Naive thymus-derived CD4-positive, alpha-beta T cell (primary cell): ENCODE results near the gene BAZ1B. TPM values are rescaled to one million over a fixed set of nuclear protein-coding genes. Genes with fewer than 3 reads are reported as not detected.
"Not testable (repeated sequence)": the region's sequence is repeated elsewhere in the genome, so short reads cannot be mapped to it uniquely, and the experiment has no call there.

Experiments
- ATAC-seq: fragments of 150-1000 bp; cut with Tn5 transposase; 2 replicates; pipeline ENCODE4 v1.10.0; 2021; ENCODE audit warnings: mild to moderate bottlenecking, moderate library complexity
- CTCF ChIA-PET: fragments of 350-600 bp; sonication (Branson Sonifier 250); formaldehyde crosslinking; loops from one replicate; lab custom pipeline; 2021; ENCODE audit warnings: antibody characterized with exemption; lab: Charles Lee
- POLR2A ChIA-PET: fragments of 350-600 bp; sonication (Branson Sonifier 250); formaldehyde crosslinking; loops from one replicate; lab custom pipeline; 2021; ENCODE audit warnings: antibody characterized with exemption, inconsistent platforms; lab: Charles Lee
- DNase-seq, 9 donors: peaks; one replicate each; pipeline versions ENCODE4 v3.0.0 to v3.0.0-alpha.2; 2020 to 2022; ENCODE audit warnings: mixed read lengths in 1 of 9
- H3K27ac ChIP-seq: one replicate; pipeline ENCODE4 v1.7.0; 2013; ENCODE audit warnings: mild to moderate bottlenecking, low read depth, low read length, moderate library complexity
- H3K27me3 ChIP-seq, 2 donors: one replicate each; pipeline ENCODE4 v1.7.0; 2013; ENCODE audit warnings: low read length in 2 of 2, mild to moderate bottlenecking in 2 of 2, moderate library complexity in 2 of 2; ENCODE audit not compliant: control insufficient read depth in 2 of 2, insufficient read depth in 2 of 2
- H3K36me3 ChIP-seq, 3 experiments: 1 replicate in 2 of 3; 2 replicates in 1 of 3; pipeline ENCODE4 v1.7.0; 2013; ENCODE audit warnings: low read length in 3 of 3, mild to moderate bottlenecking in 3 of 3, moderate library complexity in 1 of 3; ENCODE audit not compliant: insufficient read depth in 3 of 3, control insufficient read depth in 2 of 3
- H3K4me1 ChIP-seq, 2 donors: one replicate each; pipeline ENCODE4 v1.7.0; 2013; ENCODE audit warnings: low read length in 2 of 2, mild to moderate bottlenecking in 2 of 2, moderate library complexity in 1 of 2; ENCODE audit not compliant: control insufficient read depth in 2 of 2, insufficient read depth in 2 of 2
- H3K4me3 ChIP-seq: 2 replicates; pipeline ENCODE4 v1.7.0; 2013; ENCODE audit warnings: mild to moderate bottlenecking, low read length
- H3K9me3 ChIP-seq, 3 experiments: 1 replicate in 2 of 3; 2 replicates in 1 of 3; pipeline ENCODE4 v1.7.0; 2013; ENCODE audit warnings: low read length in 3 of 3; ENCODE audit not compliant: control insufficient read depth in 2 of 3
- H3K27ac Mint-ChIP-seq, 9 donors: one replicate each; pipeline ENCODE4 v1.8.0; 2020 to 2022; ENCODE audit warnings: mixed read lengths in 9 of 9, mild to moderate bottlenecking in 8 of 9, moderate library complexity in 5 of 9, inconsistent platforms in 2 of 9
- H3K27me3 Mint-ChIP-seq, 5 donors: one replicate each; pipeline ENCODE4 v1.8.0; 2021 to 2022; ENCODE audit warnings: mixed read lengths in 5 of 5, mild to moderate bottlenecking in 1 of 5
- H3K36me3 Mint-ChIP-seq, 5 donors: one replicate each; pipeline ENCODE4 v1.8.0; 2020 to 2022; ENCODE audit warnings: mixed read lengths in 5 of 5, mild to moderate bottlenecking in 3 of 5, inconsistent platforms in 1 of 5
- H3K4me1 Mint-ChIP-seq, 7 donors: one replicate each; pipeline ENCODE4 v1.8.0; 2020 to 2022; ENCODE audit warnings: mixed read lengths in 7 of 7, mild to moderate bottlenecking in 3 of 7, inconsistent platforms in 1 of 7
- H3K4me3 Mint-ChIP-seq, 10 donors: one replicate each; pipeline ENCODE4 v1.8.0; 2020 to 2022; ENCODE audit warnings: mild to moderate bottlenecking in 10 of 10, mixed read lengths in 10 of 10, moderate library complexity in 6 of 10, inconsistent platforms in 2 of 10
- H3K9me3 Mint-ChIP-seq, 11 donors: one replicate each; pipeline ENCODE4 v1.8.0; 2020 to 2022; ENCODE audit warnings: mixed read lengths in 11 of 11, mild to moderate bottlenecking in 4 of 11, inconsistent platforms in 1 of 11, moderate library complexity in 1 of 11
- intact Hi-C, 2 donors: fragments of 100-400 bp; cut with micrococcal nuclease; formaldehyde crosslinking; loops; one replicate each; pipeline ENCODE4 v1.15.1; 2023
- polyA plus RNA-seq, 2 donors: library from polyadenylated mRNA; unstranded; fragments of 300-500 nt; fragmentation: Illumina TruSeq; gene quantifications; one replicate each; pipeline ENCODE4 v1.2.3, GENCODE V29; 2021
- total RNA-seq, 6 experiments: library from RNA in 5 of 6; stranded (reverse) in 5 of 6; gene quantifications; 1 replicate in 5 of 6; 2 replicates in 1 of 6; pipeline ENCODE4 v1.2.3 and lab custom pipeline; 2021 to 2026

BAZ1B gene
- total and polyA plus RNA-seq, 7 experiments from 2014 or later: 14.7 to 90.3 (median 47.1) TPM

GRCh38 chr7:73549176-73549575 lies 27.1 kb upstream of the BAZ1B start:
- peaks cover 21 to 58% (median 37%) of the 10 kb centered on the region in 7 donors for H3K4me1 Mint-ChIP-seq
- ATAC-seq: no peak
- H3K36me3 ChIP-seq: peaks cover 0 to 53% (median 7%) of the 10 kb centered on the region in 3 experiments
- DNase-seq: no peak
- intact Hi-C loops: no loop called here
- peaks cover 5 to 21% (median 14%) of the 10 kb centered on the region in 5 donors for H3K36me3 Mint-ChIP-seq
- H3K4me3 ChIP-seq: no peak overlapping the region
- no peaks in the 10 kb centered on the region for H3K9me3 Mint-ChIP-seq
- no peaks in the 10 kb centered on the region for H3K9me3 ChIP-seq
- no peak overlapping the region for H3K27ac ChIP-seq
- no peaks in the 10 kb centered on the region for H3K27me3 ChIP-seq
- CTCF ChIA-PET: interaction anchor here (0.6 kb wide), 1 partner anchor 447 kb away, joined by 4 read pairs; no protein-coding TSS in a partner anchor
- no peaks in the 10 kb centered on the region for H3K27me3 Mint-ChIP-seq
- H3K4me1 ChIP-seq: peaks cover 0 to 6% of the 10 kb centered on the region in 2 donors
- H3K27ac Mint-ChIP-seq: peak overlapping the region in 5 of 9 donors; percentile 15 to 85 (median 33)
- POLR2A ChIA-PET: interaction anchor here (0.6 to 0.7 kb wide), 3 partner anchors 24 to 26 kb away, joined by 3 to 4 read pairs (median 3); no protein-coding TSS in a partner anchor
- H3K4me3 Mint-ChIP-seq: peak overlapping the region in 2 of 10 donors; percentile 15 to 36

DNA sequence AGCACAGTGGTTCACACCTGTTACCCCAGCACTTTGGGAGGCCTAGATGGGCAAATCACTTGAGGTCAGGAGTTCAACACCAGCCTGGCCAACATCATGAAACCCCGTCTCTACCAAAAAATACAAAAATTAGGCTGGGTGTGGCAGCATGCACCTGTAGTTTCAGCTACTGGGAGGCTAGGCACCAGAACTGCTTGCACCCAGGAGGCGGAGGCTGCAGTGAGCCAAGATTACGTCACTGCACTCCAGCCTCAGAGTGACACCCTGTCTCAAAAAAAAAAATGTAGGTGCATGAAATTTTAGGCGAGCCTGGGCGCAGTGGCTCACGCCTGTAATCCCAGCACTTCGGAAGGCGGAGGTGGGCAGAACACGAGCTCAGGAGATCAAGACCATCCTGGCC lies 25.7 kb upstream of the BAZ1B start:
- H3K36me3 Mint-ChIP-seq: peaks cover 5 to 24% (median 14%) of the 10 kb centered on the region in 5 donors
- H3K9me3 Mint-ChIP-seq: no peaks in the 10 kb centered on the region
- ATAC-seq (no peak), DNase-seq (no peak)
- Histone ChIP-seq H3K36me3 (peaks cover 3 to 61% (median 3%) of the 10 kb centered on the region in 3 experiments), H3K4me1 (peaks cover 0 to 6% of the 10 kb centered on the region in 2 donors), H3K4me3 (no peak overlapping the region), H3K9me3 (no peaks in the 10 kb centered on the region), H3K27ac (no peak overlapping the region), H3K27me3 (no peaks in the 10 kb centered on the region)
- CTCF ChIA-PET: interaction anchor here (0.6 to 0.7 kb wide), 2 partner anchors 12 to 182 kb away, joined by 4 to 8 read pairs; no protein-coding TSS in a partner anchor
- H3K27ac Mint-ChIP-seq: peak overlapping the region in 2 of 9 donors; percentile 34 to 52
- POLR2A ChIA-PET: interaction anchor here (0.6 to 0.9 kb wide), 3 partner anchors 18 to 29 kb away, joined by 3 read pairs; no protein-coding TSS in a partner anchor
- intact Hi-C loops: no loop called here
- H3K4me1 Mint-ChIP-seq: peaks cover 25 to 56% (median 37%) of the 10 kb centered on the region in 7 donors
- H3K4me3 Mint-ChIP-seq: peak overlapping the region in 1 of 10 donors; percentile 25
- H3K27me3 Mint-ChIP-seq: no peaks in the 10 kb centered on the region

DNA sequence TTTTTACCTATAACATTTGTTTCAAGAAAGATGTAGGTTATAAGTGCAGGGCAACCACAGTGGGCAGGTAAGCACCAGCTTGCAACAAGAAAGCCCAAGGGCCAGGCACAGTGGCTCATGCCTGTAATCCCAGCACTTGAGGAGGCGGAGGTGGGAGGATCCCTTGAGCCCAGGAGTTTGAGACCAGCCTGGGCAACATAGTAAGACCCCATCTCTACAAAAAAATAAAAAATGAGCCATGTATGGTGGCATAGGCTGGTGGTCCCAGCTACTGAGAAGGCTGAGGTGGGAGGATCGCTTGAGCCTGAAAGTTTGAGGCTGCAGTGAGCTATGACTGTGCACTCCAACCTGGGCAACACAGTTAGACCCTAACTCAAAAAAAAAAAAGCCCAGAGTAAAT lies 22.6 kb upstream of the BAZ1B start:
- peaks cover 20 to 46% (median 31%) of the 10 kb centered on the region in 7 donors for H3K4me1 Mint-ChIP-seq
- peaks cover 5 to 34% (median 18%) of the 10 kb centered on the region in 5 donors for H3K36me3 Mint-ChIP-seq
- intact Hi-C loops: no loop called here
- ChIA-PET POLR2A (interaction anchor here (0.9 kb wide), 1 partner anchor 22 kb away, joined by 3 read pairs; no protein-coding TSS in a partner anchor), CTCF (no interaction called here)
- ATAC-seq (no peak), DNase-seq (no peak)
- H3K4me3 Mint-ChIP-seq: no peak overlapping the region
- no peaks in the 10 kb centered on the region for H3K27me3 ChIP-seq
- H3K9me3 Mint-ChIP-seq: no peaks in the 10 kb centered on the region
- H3K4me1 ChIP-seq: peaks cover 0 to 6% of the 10 kb centered on the region in 2 donors
- H3K4me3 ChIP-seq: no peak overlapping the region
- H3K9me3 ChIP-seq: no peaks in the 10 kb centered on the region
- peak overlapping the region in 1 of 9 donors; percentile 48 for H3K27ac Mint-ChIP-seq
- H3K27me3 Mint-ChIP-seq: no peaks in the 10 kb centered on the region
- no peak overlapping the region for H3K27ac ChIP-seq
- H3K36me3 ChIP-seq: peaks cover 16 to 67% (median 20%) of the 10 kb centered on the region in 3 experiments

- ChIA-PET POLR2A (no interaction called here), CTCF (no interaction called here)
- Mint-ChIP-seq H3K27ac (peak overlapping the region in 2 of 9 donors; percentile 61 to 77), H3K36me3 (peaks cover 3 to 42% (median 24%) of the 10 kb centered on the region in 5 donors), H3K4me3 (no peak overlapping the region), H3K9me3 (no peaks in the 10 kb centered on the region), H3K27me3 (no peaks in the 10 kb centered on the region), H3K4me1 (peaks cover 7 to 20% (median 12%) of the 10 kb centered on the region in 7 donors)
- Histone ChIP-seq H3K27ac (no peak overlapping the region), H3K4me1 (no peaks in the 10 kb centered on the region), H3K27me3 (no peaks in the 10 kb centered on the region), H3K9me3 (no peaks in the 10 kb centered on the region), H3K36me3 (peaks cover 31 to 76% (median 32%) of the 10 kb centered on the region in 3 experiments), H3K4me3 (no peak overlapping the region)
- DNase-seq (no peak), ATAC-seq (no peak)
- intact Hi-C loops: no loop called here
Observed at GRCh38 chr7:73541722-73542121, 19.6 kb upstream of the BAZ1B start.

GRCh38 chr7:73539709-73540108 lies 17.6 kb upstream of the BAZ1B start:
- Mint-ChIP-seq H3K4me1 (peaks cover 0 to 10% (median 5%) of the 10 kb centered on the region in 7 donors), H3K27me3 (no peaks in the 10 kb centered on the region), H3K4me3 (no peak overlapping the region), H3K27ac (no peak overlapping the region), H3K9me3 (no peaks in the 10 kb centered on the region), H3K36me3 (peaks cover 4 to 50% (median 25%) of the 10 kb centered on the region in 5 donors)
- H3K27ac ChIP-seq: no peak overlapping the region
- no peaks in the 10 kb centered on the region for H3K4me1 ChIP-seq
- ATAC-seq (no peak), DNase-seq (no peak)
- H3K27me3 ChIP-seq: no peaks in the 10 kb centered on the region
- peaks cover 31 to 82% (median 32%) of the 10 kb centered on the region in 3 experiments for H3K36me3 ChIP-seq
- no peaks in the 10 kb centered on the region for H3K9me3 ChIP-seq
- POLR2A ChIA-PET: interaction anchor here (1.5 kb wide), 1 partner anchor 18 kb away, joined by 6 read pairs; the partner anchor contains the start of gene BAZ1B
- intact Hi-C loops: no loop called here
- CTCF ChIA-PET: no interaction called here
- no peak overlapping the region for H3K4me3 ChIP-seq

DNA sequence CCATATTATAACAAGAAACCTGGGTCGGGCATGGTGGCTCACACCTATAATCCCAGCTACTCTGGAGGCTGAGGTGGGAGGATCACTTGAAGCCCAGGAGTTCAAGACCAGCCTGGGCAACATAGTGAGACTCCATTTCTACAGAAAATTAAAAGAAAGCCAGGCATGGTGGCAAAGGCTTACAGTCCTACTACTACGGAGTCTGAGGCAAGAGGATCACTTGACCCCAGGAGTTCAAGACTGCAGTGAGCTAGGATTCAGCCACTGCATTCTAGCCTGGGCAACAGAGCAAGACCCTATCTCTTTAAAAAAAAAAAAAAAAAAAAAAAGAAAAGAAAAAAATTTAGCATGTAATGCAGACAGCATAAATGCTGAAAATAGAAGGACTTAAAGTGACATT lies 16.4 kb upstream of the BAZ1B start:
- H3K9me3 ChIP-seq, intact Hi-C loops, DNase-seq, H3K4me1 Mint-ChIP-seq, H3K9me3 Mint-ChIP-seq, H3K4me3 Mint-ChIP-seq, H3K27me3 ChIP-seq, H3K4me1 ChIP-seq, H3K4me3 ChIP-seq, H3K27ac ChIP-seq, ATAC-seq, H3K27me3 Mint-ChIP-seq: not testable (repeated sequence)
- ChIA-PET CTCF (interaction anchor here (0.5 kb wide), 1 partner anchor 12 kb away, joined by 4 read pairs; no protein-coding TSS in a partner anchor), POLR2A (interaction anchor here (0.9 to 1.5 kb wide), 2 partner anchors 16 kb away, joined by 3 to 6 read pairs; partner anchors contain the start of gene BAZ1B)
- H3K36me3 ChIP-seq: peaks cover 31 to 78% (median 32%) of the 10 kb centered on the region in 3 experiments
- peak overlapping the region in 2 of 9 donors; percentile 21 to 57 for H3K27ac Mint-ChIP-seq
- peaks cover 4 to 46% (median 25%) of the 10 kb centered on the region in 5 donors for H3K36me3 Mint-ChIP-seq
